Right lobe of liver (tissue), 6 donors: ENCODE measurements around the gene CUTC. TPM values are rescaled to one million over a fixed set of nuclear protein-coding genes. Genes with fewer than 3 reads are reported as not detected.
"Not testable (repeated sequence)": the region's sequence is repeated elsewhere in the genome, so short reads cannot be mapped to it uniquely, and the experiment has no call there.

ENCODE experiments used
- ATAC-seq, 4 donors: fragments of 200-7000 bp; cut with Tn5 transposase; one replicate each; pipeline ENCODE4 v1.9.1; 2020; ENCODE audit warnings: mild to moderate bottlenecking in 4 of 4, moderate library complexity in 4 of 4
- DNase-seq, 3 donors: peaks; one replicate each; pipeline ENCODE4 v3.0.0-alpha.2; 2020
- H3K27ac ChIP-seq, 3 donors: fragments of 200-600 bp; one replicate each; pipeline ENCODE4 v1.8.0; 2022
- H3K27me3 ChIP-seq, 2 donors: fragments of 200-600 bp; one replicate each; pipeline ENCODE4 v1.8.0; 2022
- H3K36me3 ChIP-seq, 4 donors: fragments of 200-600 bp; sonication (generic) in 1 of 4; one replicate each; pipeline versions ENCODE4 v1.5.1 to v1.8.0; 2017 to 2022; ENCODE audit warnings: control low read depth in 1 of 4
- H3K4me1 ChIP-seq, 4 donors: fragments of 200-600 bp; sonication (generic) in 1 of 4; one replicate each; pipeline versions ENCODE4 v1.5.1 to v1.8.0; 2017 to 2022; ENCODE audit warnings: control low read depth in 1 of 4
- H3K4me3 ChIP-seq, 3 donors: fragments of 200-600 bp; one replicate each; pipeline ENCODE4 v1.8.0; 2022
- H3K9me3 ChIP-seq, 4 donors: fragments of 200-600 bp; sonication (generic) in 1 of 4; one replicate each; pipeline versions ENCODE4 v1.5.1 to v1.8.0; 2017 to 2022; ENCODE audit warnings: control low read depth in 1 of 4
- POLR2A ChIP-seq: fragments of 450-650 bp; IDR thresholded peaks from one replicate; pipeline ENCODE4 v1.6.1; 2017; ENCODE audit warnings: antibody characterized with exemption, mild to moderate bottlenecking
- WGBS: methylation state at CpG from one replicate; pipeline ENCODE4 v1.1.6; 2018; ENCODE audit warnings: low coverage, low lambda C conversion rate; ENCODE audit not compliant: insufficient coverage; ENCODE audit errors: missing lambda C conversion rate; 5-methylcytosine and 5-hydroxymethylcytosine counted together
- intact Hi-C, 2 donors: fragments of 100-400 bp; cut with DNase I; formaldehyde crosslinking; loops; one replicate each; pipeline versions ENCODE4 v1.11.2 to v1.14.1; 2022
- total RNA-seq, 6 experiments: library from RNA; depleted of rRNA in 2 of 6; stranded (reverse); fragments of >200 nt in 2 of 6; fragmentation: NEBNext Ultra II Directional in 3 of 6; extraction: Animal tissue kit (Norgen Biotek cat#: 25700) in 3 of 6; gene quantifications; one replicate each; pipeline versions ENCODE4 v1.1.0 to v1.2.4, GENCODE V29; 2016 to 2023
- TF ChIP-seq, protein P1 (sequence below), 4 donors: fragments of 200-600 bp in 3 of 4; fragments of 450-650 bp in 1 of 4; IDR thresholded peaks; one replicate each; pipeline versions ENCODE4 v1.5.1 to v1.8.0; 2016 to 2022; ENCODE audit warnings: antibody characterized with exemption in 4 of 4, mild to moderate bottlenecking in 2 of 4
- donor health status: DM: no; HTN: yes; CAD: no.
- donor health status: DM: no; HTN: no; CAD: no.
- donor health status: DM: no; HTN: no; CAD: no.
- donor health status: DM: no; HTN: yes; CAD: no.
- donor health status: DM: no; HTN: yes; CAD: no.

CUTC gene
- total RNA-seq, 6 experiments from 2014 or later: 10.2 to 22.8 (median 15.8) TPM

DNA sequence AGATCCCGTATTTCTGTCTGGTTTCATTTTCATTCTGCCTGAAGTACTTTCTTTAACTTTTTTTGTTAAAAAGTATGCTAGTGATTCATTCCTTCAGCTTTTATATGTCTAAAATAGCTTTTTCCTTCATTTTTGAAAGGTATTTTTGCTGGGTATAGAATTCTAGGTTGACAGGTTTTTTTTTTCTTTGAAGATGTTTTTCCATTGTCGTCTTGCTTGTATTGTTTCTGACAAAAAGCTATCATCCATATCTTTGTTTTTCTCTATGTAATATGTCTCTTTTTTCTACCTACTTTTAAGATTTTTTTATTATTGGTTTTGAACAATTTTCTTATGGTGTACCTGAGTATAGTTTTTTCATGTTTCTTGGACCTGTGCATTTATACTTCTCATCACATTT is 8.2 kb downstream of the CUTC start:
- ATAC-seq: no peak
- H3K36me3 ChIP-seq: peaks cover 0 to 52% (median 25%) of the 10 kb centered on the region in 4 donors

DNA sequence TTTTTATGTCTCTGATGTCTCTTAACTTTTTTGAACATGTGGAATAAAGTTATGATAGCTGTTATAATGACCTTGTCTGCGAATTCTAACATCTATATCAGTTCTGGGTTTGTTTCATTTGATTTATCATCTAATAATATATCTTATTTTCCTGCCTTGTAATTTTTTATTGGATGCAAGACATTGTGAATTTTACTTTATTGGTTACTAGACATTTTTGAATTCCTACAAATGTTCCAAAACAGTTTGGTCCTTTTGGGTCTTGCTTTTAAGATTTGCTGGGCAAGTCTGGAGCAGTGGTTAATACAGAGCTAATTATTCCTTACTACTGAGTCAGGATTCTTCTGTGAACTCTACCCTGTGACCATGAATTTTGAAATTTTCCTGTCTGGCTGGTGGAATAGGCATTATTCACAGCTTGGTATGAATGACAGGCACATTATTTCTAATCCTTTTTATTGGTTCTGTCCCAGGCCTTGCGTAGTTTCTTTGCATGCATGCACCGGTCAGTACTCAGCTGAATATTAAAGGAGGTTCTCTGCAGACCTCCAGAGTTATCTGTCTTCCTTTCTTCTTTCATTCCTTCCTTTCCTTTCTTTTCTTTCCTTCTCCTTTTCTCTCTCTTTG is 9.0 kb downstream of the CUTC start:
- no peaks in the 10 kb centered on the region for H3K27me3 ChIP-seq
- H3K36me3 ChIP-seq: peaks cover 0 to 59% (median 29%) of the 10 kb centered on the region in 4 donors
- H3K4me3 ChIP-seq: no peak overlapping the region
- WGBS: 89% methylated on average over 3 of the region's 3 CpGs
- ATAC-seq: no peak
- DNase-seq: no peak
- H3K4me1 ChIP-seq: no peaks in the 10 kb centered on the region
- intact Hi-C loops: no loop called here
- H3K27ac ChIP-seq: no peak overlapping the region
- TF ChIP-seq POLR2A: no peak
- H3K9me3 ChIP-seq: peaks cover 0 to 6% (median 0%) of the 10 kb centered on the region in 4 donors

More for the DNA sequence above, 8.2 kb downstream of the CUTC start:
- Histone ChIP-seq H3K4me1 (no peaks in the 10 kb centered on the region), H3K27me3 (no peaks in the 10 kb centered on the region), H3K27ac (no peak overlapping the region), H3K4me3 (no peak overlapping the region), H3K9me3 (peaks cover 0 to 6% (median 0%) of the 10 kb centered on the region in 4 donors)
- TF ChIP-seq, protein P1, sequence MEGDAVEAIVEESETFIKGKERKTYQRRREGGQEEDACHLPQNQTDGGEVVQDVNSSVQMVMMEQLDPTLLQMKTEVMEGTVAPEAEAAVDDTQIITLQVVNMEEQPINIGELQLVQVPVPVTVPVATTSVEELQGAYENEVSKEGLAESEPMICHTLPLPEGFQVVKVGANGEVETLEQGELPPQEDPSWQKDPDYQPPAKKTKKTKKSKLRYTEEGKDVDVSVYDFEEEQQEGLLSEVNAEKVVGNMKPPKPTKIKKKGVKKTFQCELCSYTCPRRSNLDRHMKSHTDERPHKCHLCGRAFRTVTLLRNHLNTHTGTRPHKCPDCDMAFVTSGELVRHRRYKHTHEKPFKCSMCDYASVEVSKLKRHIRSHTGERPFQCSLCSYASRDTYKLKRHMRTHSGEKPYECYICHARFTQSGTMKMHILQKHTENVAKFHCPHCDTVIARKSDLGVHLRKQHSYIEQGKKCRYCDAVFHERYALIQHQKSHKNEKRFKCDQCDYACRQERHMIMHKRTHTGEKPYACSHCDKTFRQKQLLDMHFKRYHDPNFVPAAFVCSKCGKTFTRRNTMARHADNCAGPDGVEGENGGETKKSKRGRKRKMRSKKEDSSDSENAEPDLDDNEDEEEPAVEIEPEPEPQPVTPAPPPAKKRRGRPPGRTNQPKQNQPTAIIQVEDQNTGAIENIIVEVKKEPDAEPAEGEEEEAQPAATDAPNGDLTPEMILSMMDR (IDR thresholded peaks at IDR 0.05): no peak
- TF ChIP-seq POLR2A: no peak
- intact Hi-C loops: no loop called here
- WGBS: 100% methylated on average over 2 of the region's 2 CpGs
- DNase-seq: no peak

DNA sequence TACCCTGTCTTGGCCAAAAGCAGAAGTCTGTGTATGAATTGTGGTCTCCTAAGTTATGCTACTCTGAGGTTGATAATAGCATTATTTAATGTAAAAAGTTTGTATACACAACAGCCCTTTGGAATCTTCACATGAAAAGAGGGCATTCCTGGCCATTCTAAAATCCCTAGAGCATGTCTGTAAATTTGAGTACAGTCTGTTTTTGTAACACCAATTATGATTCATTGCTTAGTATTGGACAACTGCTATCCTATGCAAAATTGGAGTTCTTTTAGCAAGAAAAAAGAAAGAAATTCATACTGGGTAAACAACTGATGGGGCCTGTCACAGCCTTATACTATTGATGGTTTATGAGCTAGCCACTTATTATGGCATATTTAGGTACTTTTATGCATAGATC is 10.2 kb downstream of the CUTC start:
- no peak for DNase-seq
- Histone ChIP-seq H3K27me3 (no peaks in the 10 kb centered on the region), H3K4me1 (no peaks in the 10 kb centered on the region), H3K4me3 (no peak overlapping the region), H3K9me3 (peaks cover 0 to 6% (median 0%) of the 10 kb centered on the region in 4 donors), H3K27ac (no peak overlapping the region), H3K36me3 (peaks cover 0 to 63% (median 32%) of the 10 kb centered on the region in 4 donors)
- intact Hi-C loops: no loop called here
- no peak for ATAC-seq
- no peak for TF ChIP-seq POLR2A
- TF ChIP-seq, protein P1 (IDR thresholded peaks at IDR 0.05): no peak

DNA sequence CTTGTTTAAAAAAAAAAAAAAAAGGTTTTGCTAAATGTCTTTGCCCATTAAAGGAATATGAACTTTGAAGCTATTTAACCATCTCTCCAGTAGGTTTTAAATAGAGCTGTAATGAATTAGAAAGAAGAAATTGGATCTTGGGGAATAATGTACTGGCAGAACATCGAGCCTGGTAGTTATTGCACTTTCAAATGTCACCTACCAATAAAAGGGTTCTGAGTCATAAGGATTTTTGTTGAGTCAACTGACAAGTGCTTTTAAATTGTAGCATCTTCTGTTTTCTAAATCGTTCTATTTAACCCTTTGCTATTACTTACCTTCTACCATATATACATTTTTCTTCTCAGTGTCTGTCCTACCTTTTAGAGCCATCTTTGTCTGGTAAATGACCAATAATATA is 10.7 kb downstream of the CUTC start:
- Histone ChIP-seq H3K36me3 (peaks cover 0 to 63% (median 36%) of the 10 kb centered on the region in 4 donors), H3K27me3 (no peaks in the 10 kb centered on the region), H3K4me1 (no peaks in the 10 kb centered on the region), H3K9me3 (peaks cover 0 to 6% (median 0%) of the 10 kb centered on the region in 4 donors), H3K4me3 (no peak overlapping the region), H3K27ac (no peak overlapping the region)
- 83% methylated on average over 2 of the region's 2 CpGs for WGBS
- TF ChIP-seq, protein P1 (IDR thresholded peaks at IDR 0.05): no peak
- no peak for TF ChIP-seq POLR2A
- DNase-seq (no peak), ATAC-seq (no peak)
- intact Hi-C loops: no loop called here

DNA sequence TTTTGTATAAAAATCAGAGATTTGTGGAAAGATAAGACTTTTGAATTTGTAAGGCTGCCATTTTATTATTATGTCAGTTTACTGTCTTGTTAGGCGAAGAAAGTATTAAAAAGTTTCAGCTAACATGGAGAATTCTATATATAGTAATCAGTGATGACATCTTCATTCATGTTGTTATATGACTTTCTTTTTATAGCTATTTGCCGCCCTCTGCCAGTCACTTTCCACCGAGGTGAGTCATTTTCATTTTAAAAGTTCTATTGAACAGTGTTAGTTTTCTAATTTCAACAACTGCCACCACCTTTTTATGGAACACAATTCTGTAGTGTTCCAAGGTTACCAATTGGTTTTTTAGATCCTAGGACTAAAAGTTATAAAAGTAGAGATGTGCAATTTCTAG is 11.8 kb downstream of the CUTC start:
- no peaks in the 10 kb centered on the region for H3K4me1 ChIP-seq
- peaks cover 0 to 68% (median 42%) of the 10 kb centered on the region in 4 donors for H3K36me3 ChIP-seq
- H3K27ac ChIP-seq: no peak overlapping the region
- H3K4me3 ChIP-seq: no peak overlapping the region
- intact Hi-C loops: no loop called here
- H3K9me3 ChIP-seq: peaks cover 0 to 6% (median 0%) of the 10 kb centered on the region in 4 donors
- ATAC-seq: no peak
- no peaks in the 10 kb centered on the region for H3K27me3 ChIP-seq
- no peak for TF ChIP-seq POLR2A
- TF ChIP-seq, protein P1 (IDR thresholded peaks at IDR 0.05): no peak
- DNase-seq: no peak
- 91% methylated on average over 3 of the region's 3 CpGs for WGBS

DNA sequence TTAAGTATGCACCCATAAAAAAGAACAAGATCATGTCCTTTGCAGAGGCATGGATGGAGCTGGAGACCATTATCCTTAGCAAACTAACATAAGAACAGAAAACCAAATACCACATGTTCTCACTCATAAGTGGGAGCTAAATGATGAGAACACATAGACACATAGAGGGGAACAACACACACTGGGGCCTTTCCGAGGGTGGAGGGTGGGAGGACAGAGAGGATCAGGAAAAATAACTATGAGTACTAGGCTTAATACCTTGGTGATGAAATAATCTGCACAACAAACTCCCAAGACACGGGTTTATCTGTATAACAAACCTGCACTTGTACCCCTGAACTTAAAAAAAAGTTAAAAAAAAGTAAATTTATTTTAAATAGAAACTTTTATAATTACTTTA is 14.1 kb downstream of the CUTC start:
- H3K27me3 ChIP-seq, H3K9me3 ChIP-seq, H3K4me3 ChIP-seq, DNase-seq, ATAC-seq, intact Hi-C loops, H3K4me1 ChIP-seq, H3K27ac ChIP-seq: not testable (repeated sequence)
- peaks cover 0 to 69% (median 37%) of the 10 kb centered on the region in 4 donors for H3K36me3 ChIP-seq
- 85% methylated on average over 2 of the region's 2 CpGs for WGBS
